GM19239 (cell line): ENCODE results near the gene SORCS3.
"Not testable (repeated sequence)": the region's sequence is repeated elsewhere in the genome, so short reads cannot be mapped to it uniquely, and the experiment has no call there.

Experiments used
- DNase-seq: peaks from one replicate; pipeline ENCODE4 v3.0.0; 2011; ENCODE audit warnings: low spot score; ENCODE audit not compliant: insufficient read length
- FAIRE-seq: peaks from 2 replicates; lab custom pipeline; 2011; peaks lifted over from hg19 to GRCh38; lab: Jason Lieb, UNC

The SORCS3 gene

DNA sequence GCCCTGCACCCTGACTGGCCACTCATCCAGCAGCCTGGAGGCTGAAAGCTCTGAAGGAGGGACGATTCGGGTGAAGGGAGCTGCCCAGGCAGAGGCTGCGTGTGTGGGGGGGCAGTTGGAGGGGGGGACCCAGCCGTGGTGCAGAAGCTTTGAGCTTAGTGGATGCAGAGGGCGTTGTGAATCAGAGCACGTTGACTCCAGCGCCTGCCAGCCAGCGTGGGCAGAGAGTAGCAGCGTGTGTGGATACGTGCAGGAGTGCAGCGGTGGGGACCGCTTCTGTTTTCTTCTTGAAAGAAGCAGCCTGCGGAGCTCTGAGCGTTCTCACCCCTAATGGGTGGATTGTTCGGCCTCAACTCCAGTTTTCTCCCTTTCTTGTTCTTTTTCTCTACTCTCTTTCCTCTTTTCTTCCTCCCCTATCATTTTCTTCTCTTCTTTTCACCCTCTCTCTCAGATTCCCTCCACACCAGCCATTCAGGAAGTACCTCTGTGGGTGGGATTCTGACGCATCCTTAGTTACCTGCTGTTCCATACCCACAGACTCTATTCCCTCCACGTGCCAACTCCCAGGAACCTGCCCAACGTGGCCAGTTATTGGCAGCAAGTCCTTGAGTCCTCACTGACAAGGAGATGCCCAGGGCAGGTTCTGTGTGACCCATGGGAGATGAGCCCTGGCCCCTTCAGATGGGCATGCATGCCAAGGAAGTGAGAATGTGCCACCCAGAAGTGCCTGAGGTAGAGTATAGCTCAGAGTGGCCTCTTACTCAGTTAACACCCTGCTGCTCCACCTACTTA is 47.4 kb downstream of the SORCS3 start:
- FAIRE-seq (no peak), DNase-seq (no peak)

DNA sequence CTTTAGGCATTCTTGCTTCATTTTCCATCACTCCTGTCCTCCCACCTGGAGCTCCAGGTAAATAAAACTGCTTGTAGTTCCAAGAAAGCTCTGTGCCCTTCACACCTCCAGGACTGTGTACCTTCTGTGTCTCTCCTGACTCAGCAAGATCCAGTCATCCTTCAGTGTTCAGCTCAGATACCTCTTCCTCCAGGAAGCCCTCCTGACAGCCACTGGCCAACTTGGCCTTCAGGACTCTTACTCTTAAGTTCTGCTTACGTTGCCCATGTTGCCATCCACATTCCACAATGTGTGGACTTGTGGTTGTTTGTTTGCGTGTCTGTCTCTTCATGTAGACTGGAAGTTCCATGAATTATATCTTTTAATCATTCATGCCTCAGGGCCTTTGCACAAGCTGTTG is 48.0 kb downstream of the SORCS3 start:
- FAIRE-seq (no peak), DNase-seq (no peak)

DNA sequence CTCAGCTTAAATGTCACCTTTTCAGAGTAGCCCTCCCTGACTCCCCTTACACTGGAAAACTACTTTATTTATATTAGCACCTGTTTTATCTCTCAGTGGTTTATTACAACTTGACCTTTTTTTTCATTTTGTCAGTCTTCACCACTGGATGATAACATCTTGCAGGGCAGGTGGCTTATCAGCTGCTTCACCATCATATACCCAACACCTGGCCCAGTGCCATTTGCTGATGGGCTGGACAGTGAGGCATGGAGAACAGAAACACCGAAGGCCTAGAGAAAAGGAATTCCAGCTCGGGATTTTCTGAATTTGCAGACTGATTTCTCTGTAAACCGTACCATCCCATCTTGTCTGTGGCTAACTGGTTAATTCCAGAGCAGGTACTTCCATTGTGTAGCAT is 48.5 kb downstream of the SORCS3 start:
- DNase-seq, result no peak
- FAIRE-seq, result no peak

DNA sequence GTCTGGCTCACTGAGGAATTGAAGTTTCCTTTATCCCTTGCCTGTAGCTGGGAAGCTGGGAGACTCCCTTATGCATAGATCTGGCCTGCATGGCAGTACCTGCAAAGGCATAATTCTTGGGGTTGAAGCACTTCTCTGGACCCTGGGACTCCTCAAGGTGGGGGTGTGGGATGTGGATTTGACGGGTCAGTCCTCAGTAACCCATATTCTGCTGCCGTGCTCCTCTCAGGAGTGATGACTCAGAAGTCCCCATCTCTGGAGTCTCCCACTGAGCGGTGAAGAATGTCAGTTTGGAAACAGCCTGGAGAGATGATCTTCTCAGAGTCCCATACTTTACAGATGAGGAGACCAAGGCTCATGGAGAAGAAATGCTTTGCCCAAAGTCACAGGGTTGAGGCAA is 49.0 kb downstream of the SORCS3 start:
- FAIRE-seq, result no peak
- no peak for DNase-seq

DNA sequence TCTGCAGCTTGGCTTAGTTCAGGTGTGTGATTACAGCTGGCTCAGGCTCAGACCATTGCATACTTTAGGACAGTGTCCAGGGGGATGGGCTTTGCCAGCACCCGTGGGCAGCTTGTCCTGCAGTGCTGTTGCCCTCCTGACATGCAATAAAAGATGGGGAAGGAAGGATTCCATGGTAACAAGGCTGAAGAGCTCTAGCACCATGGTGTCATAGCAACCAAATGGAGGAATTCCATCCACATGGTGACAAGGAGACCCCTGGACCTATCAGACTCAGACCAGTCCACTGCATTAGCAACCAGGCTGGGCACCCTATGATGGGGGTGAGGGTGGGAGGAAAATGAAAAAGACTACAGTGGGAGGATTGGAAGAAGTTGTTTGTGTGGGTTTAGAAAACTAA is 49.9 kb downstream of the SORCS3 start:
- FAIRE-seq, result no peak

DNA sequence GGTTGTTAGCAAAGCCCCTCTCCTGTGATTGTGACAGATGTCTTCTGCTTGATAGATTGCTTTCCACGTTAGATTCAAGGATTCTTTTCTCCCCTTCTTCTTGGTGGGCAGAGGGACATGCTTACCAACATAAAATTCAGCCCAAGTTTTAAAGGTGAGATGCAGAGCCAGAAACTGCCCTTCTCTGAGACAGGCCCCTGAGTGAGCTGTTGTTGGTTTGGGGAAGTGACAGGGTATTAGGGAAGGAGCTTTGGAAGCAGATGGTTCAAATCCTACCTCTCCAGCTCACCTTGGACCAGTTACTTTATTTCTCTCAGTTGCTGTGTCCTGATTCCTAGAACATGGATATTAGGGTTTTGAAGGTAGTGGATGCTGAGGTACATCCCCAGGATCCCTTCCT is 53.0 kb downstream of the SORCS3 start:
- no peak for DNase-seq
- no peak for FAIRE-seq

More for the DNA sequence above, 49.9 kb downstream of the SORCS3 start:
- DNase-seq, result no peak

DNA sequence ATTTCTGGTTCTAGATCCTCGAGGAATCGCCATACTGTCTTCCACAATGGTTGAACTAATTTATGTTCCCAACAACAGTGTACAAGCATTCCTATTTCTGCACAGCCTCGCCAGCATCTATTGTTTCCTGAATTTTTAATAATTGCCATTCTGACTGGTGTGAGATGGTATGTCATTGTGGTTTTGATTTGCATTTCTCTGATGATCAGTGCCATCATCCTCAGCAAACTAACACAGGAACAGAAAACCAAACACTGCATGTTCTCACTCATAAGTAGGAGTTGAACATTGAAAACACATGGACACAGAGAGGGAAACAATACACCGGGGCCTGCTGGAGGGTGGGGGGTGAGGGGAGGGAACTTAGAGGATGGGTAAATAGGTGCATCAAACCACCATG is 62.2 kb downstream of the SORCS3 start:
- not testable (repeated sequence) for DNase-seq, FAIRE-seq

DNA sequence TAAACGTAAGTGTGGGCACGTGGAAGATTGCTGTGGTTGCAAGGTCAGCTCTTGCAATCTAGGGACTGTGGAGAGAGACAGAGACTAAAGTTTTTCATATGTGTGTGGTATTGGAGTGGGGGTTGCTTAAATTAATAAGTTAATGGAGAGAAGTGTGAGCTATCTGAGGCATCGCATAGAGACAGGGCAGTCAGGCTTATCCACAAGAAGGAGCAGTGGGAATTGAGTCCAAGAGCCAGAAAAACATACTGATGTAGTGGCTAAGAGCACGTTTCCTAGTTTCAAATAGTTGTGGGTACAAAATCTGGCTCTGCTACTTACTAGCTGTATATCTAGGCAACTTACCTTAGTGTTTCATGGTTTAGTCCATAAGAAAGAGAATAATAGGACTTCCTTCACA is 65.8 kb downstream of the SORCS3 start:
- no peak for FAIRE-seq
- DNase-seq, result no peak

DNA sequence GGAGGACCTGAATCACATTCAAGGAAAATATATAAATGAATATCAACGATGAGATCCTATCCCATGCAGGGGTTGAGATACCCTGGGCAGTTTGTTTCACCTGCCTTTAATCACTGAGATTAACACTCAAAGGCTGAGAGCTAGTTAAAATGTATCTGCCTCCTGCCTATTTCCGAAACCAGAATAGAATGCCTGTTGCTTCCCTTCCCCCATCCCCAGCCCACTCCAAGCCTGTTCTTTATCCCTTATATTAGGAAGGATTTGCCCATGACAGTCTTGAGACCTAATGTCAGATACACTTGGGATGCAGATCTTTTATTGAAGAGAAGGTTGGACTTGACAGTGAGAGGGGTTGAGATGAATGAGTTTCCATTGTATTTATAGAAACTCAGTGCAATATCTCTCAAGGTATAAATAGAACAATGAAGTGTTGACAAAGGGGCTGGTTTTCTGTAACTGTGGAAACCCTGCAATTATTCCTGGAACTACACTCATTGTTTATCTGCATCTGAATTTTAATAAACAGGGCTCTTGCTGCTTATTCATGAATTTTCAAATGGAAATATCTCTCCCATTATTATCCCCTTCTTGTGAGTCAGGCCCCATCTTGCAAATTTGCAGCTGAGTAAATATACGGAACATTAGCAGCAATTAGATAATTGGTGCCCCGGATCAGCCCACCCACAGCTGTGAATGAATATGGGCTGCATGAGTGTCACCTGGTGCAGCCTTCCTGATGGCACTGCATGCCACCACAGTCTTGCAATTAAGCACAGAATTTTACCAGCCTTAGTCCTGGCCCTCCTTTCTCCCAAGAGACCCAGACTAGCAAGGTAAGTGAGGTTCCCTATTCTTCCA is 66.7 kb downstream of the SORCS3 start:
- FAIRE-seq, result no peak
- no peak for DNase-seq

DNA sequence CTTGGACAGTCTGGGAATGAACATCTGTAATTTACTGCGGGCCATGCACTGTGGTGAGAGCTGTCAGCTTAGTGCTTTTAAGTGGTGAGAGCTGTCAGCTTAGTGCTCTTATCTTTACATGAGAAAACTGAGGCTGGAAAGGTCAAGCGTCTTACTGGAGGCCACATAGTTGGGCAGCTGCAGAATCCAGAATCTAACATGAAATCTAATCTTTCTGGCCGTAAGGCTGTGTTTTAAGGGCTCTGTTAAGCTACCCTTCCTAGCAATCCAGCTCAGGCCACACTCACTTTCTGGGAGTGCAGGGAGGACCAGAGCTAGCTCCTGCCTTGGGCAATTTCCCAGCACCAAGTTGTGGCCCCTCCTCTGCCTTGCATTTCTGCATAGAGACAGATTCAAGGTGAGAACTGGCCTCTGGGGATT is 70.2 kb downstream of the SORCS3 start:
- FAIRE-seq (no peak), DNase-seq (no peak)

DNA sequence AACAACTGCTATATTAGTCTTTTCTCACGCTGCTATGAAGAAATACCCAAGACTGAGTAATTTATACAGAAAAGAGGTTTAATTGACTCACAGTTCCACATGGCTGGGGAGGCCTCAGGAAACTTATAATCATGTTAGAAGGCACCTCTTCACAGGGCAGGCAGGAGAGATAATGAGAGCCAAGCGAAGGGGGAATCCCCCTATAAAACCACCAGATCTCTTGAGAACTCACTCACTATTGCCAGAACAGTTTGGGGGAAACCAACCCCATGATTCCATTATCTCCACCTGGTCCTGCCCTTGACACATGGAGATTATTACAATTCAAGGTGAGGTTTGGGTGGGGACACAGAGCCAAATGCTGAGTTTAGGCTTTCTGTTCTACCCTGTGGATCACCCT is 89.5 kb downstream of the SORCS3 start:
- not testable (repeated sequence) for DNase-seq, FAIRE-seq

DNA sequence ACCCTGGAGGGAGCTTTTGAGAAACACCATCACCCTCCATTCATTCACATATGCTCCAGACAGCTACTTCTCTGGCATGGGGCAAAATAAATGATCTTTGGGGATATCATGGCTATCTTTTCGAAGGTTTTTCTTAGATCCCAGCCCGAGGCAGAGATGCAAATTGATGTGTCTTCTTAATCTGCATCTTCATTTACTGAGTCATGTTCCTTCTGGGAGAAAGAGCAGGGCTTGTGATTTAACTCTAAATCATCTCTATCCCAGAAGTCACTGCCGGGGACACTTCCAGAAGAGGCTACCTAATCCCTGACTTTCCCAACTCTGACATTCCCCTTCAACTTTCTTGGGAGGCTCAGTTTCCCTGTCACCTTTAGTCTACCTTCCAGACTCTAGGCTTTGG is 90.1 kb downstream of the SORCS3 start:
- DNase-seq (no peak), FAIRE-seq (no peak)

DNA sequence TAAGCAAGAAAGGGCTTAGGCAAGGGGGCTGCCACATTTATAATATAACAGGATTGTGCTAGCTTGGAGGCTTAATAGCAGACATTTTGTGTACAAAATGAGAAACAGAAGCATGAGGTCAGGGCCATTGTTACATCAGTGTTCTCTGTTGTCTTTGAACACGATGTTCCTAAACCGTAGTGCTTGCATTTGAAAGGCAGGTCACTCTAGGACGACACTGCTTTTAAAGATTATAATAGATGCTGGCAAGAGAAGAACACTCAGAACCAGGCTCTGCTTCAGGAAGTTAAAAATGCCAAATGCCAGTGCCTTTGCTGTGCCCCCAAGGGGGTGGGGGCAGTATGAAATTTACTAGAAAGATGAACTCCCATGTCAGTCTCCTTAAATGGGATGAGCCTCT is 91.1 kb downstream of the SORCS3 start:
- no peak for FAIRE-seq
- no peak for DNase-seq

DNA sequence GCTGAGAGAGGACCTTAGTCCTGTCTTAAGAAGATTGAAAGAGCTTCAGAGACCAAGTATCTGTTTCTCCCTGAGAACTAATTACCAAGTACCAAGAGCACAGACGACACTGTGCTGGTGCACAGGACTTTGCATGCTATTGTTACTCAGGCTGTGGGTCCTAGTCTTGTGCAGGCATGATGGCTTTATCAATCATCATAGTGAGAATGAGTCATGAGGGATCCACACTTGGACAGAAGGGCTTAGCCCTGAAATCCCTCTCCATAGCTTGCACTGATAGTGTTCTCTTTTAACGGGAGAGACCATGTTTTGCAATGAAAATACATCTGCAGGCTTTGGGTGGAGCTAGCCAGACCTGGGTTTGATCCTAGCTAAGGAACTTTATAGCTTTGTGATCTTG is 93.3 kb downstream of the SORCS3 start:
- FAIRE-seq (no peak), DNase-seq (no peak)

DNA sequence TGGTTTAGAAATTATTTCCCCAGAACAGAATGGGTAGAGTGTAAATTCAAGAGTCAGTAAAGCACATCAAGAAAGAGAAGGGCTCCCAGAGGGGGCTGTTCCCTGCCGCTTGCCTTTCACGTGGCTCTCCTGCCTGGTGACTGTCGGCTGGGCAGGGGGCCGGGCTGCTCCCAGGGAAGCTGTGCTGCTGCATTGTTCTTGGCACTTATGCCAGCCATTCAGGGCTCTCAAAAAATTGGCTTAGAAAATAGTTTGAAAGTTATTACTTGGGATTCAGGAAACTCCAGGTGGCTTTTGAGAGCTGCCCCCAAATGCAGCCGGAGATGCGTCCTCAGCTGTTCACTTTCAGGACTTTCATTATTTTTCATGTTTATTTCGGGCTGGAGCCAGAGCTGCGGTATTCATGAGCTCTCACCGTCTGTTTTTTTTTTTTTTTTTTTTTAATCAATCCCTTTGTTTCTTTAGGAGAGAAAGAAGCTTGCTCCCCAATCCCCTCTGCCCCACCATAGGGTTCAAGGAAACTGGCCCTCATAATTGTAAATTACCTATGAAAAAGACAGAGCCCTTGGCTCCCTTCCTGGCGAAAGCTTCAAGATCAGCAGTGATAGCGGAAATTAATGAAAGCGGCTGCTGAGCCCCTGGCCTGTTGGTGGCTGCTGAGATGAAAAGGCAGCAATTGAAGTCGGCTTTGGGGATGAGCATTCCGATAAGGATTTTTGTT is 94.1 kb downstream of the SORCS3 start:
- FAIRE-seq (no peak), DNase-seq (no peak)

DNA sequence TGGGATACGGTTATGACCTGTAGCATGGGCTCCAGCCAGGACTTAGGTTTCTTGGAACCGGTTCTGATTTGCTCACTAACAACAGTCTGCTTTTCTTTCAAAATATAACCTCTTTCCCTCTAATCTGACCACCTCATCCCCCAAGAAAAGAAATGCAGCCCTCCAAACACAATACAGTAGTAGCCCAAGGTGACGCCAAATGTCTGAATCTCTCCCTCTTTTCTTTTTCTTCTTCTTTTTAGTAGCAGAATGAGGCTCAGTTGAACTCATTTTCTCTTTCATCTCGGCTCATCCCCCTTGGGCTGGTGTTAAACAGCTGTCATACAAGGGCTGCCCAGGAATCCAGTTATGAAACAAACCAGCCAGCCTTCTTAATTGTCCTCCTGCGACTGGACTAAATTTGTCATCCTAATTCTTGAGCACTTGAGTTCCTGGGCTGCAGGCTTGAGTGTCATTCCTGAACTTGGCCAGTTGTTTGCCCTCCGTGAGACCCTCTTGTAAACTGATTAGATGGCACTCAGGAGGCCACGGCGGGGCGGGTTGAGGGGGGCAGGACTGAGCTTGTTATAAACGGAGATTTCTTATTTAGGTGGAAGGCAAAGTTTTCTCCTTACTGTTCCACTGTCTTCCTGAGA is 94.8 kb downstream of the SORCS3 start:
- DNase-seq (no peak), FAIRE-seq (no peak)

DNA sequence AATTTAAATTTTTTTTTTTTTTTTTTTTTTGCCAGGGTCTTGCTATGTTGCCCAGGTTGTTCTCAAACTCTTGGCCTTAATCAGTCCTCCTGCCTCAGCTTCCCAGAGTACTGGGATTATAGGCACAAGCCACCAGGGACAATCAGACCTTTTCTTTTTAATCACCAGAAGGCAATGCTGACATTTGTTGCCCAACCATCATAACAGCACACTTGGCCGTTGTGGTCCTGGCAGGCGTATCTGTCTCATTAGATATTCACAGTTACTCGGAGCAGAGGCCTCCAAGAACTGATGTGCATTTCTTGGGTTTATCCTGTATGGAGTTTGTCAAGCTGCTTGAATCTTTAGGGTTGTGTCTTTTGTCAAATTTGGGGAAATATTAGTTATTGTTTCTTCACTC is 100.0 kb downstream of the SORCS3 start:
- no peak for DNase-seq

DNA sequence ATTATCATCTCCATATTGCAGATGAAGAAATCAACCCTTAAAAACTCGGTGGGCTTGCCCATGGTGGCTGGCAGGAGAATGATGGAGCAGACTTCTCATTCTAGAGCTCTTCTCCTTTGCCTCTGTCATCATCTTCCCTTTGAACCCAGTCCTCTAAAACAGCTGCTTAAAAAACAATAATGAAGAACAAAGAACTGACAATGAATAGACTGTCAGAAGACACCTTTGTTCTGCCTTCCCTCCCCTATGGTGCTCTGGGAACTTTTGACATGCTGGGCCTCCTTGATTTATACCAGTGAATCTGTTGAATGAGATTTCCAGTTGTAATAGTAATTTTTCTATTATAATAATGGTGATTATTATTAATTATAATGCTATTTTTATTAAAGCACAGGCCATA is 103.0 kb downstream of the SORCS3 start:
- no peak for FAIRE-seq
- no peak for DNase-seq

More for the DNA sequence above, 100.0 kb downstream of the SORCS3 start:
- FAIRE-seq, result no peak

DNA sequence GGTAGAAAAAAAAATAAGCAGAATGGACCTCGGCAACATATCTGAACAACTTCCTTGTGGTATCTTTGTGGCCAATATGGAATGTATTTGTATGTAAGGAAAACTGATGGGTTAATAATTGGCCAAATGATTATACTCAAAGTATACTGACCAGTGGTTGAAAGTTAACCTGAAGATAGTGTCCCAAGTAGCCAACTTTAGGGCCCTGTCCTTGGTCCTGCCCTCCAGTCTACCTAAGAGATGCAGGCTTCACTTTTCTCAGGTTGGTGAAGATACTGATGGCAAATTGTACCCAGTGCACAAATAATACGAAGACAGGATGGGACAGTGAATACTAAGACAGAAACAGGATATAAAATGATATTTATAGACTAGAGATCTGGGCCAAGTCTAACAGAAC is 109.2 kb downstream of the SORCS3 start:
- DNase-seq (no peak), FAIRE-seq (no peak)

DNA sequence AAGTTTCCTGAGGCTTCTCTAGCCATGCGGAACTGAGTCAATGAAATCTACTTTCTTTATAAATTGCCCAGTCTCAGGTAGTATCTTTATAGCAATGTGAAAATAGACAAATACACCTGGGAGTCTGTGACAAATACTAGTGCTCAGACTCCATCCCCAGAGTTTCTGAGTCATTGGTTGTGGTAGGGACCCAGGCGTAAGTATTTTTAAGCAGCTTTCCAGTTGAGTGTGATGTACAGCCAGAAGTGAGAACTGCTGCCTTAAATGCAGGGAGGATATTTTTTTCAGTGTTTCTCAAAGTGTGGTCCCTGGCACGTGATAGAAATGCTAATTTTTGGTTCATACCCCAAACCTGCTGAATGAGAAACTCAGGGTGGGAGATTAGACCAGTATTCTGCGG is 121.7 kb downstream of the SORCS3 start:
- DNase-seq, result no peak

More for the DNA sequence above, 121.7 kb downstream of the SORCS3 start:
- no peak for FAIRE-seq
